Stimulated activated effector memory CD8-positive, alpha-beta T cell treated with anti-CD3 and anti-CD28 coated beads, Interleukin-12 subunit alpha, Interleukin-12 subunit beta, amount 100 ng/mL, for 72 hours (primary cell): ENCODE data around the gene CASQ2.
A peak's percentile ranks its signal among the peaks of the same experiment; 100 is the strongest.

Experiments
- ATAC-seq: fragments of 150-1000 bp; cut with Tn5 transposase; 2 replicates; pipeline ENCODE4 v1.10.0; 2021
- DNase-seq, 2 donors: peaks; one replicate each; pipeline ENCODE4 v3.0.0; 2021 to 2022; ENCODE audit warnings: low spot score in 2 of 2
- H3K27ac Mint-ChIP-seq: one replicate; pipeline ENCODE4 v1.8.0; 2022; ENCODE audit warnings: mild to moderate bottlenecking, mixed read lengths
- H3K36me3 Mint-ChIP-seq: one replicate; pipeline ENCODE4 v1.8.0; 2022; ENCODE audit warnings: mild to moderate bottlenecking, mixed read lengths
- H3K4me1 Mint-ChIP-seq: one replicate; pipeline ENCODE4 v1.8.0; 2022; ENCODE audit warnings: mixed read lengths
- H3K4me3 Mint-ChIP-seq: one replicate; pipeline ENCODE4 v1.8.0; 2022; ENCODE audit warnings: mild to moderate bottlenecking, mixed read lengths
- H3K9me3 Mint-ChIP-seq: one replicate; pipeline ENCODE4 v1.8.0; 2022; ENCODE audit warnings: mixed read lengths

Gene CASQ2

GRCh38 chr1:115768549-115768948 lies at the start of gene CASQ2:
TSS of gene CASQ2 (minus strand) at chr1:115768714. CDS start at chr1:115768541, 173 bp downstream.
- Mint-ChIP-seq H3K4me1 (no peaks in the 10 kb centered on the region), H3K36me3 (no peaks in the 10 kb centered on the region), H3K4me3 (no peak within 1 kb of the TSS), H3K9me3 (no peaks in the 10 kb centered on the region), H3K27ac (no peak within 1 kb of the TSS)
- no peak for DNase-seq
- no peak for ATAC-seq

GRCh38 chr1:115815694-115816093 lies 47.2 kb upstream of the CASQ2 start:
- H3K4me1 Mint-ChIP-seq, result no peaks in the 10 kb centered on the region
- no peaks in the 10 kb centered on the region for H3K9me3 Mint-ChIP-seq
- H3K27ac Mint-ChIP-seq, result no peak overlapping the region
- no peak for ATAC-seq
- H3K36me3 Mint-ChIP-seq, result no peaks in the 10 kb centered on the region
- no peak overlapping the region for H3K4me3 Mint-ChIP-seq
- DNase-seq, result no peak

GRCh38 chr1:115814685-115815398 lies 46.3 kb upstream of the CASQ2 start:
- Mint-ChIP-seq H3K36me3 (no peaks in the 10 kb centered on the region), H3K4me1 (no peaks in the 10 kb centered on the region), H3K9me3 (no peaks in the 10 kb centered on the region), H3K27ac (no peak overlapping the region), H3K4me3 (no peak overlapping the region)
- ATAC-seq (no peak), DNase-seq (no peak)

- no peak overlapping the region for H3K27ac Mint-ChIP-seq
- ATAC-seq (no peak), DNase-seq (no peak)
- H3K4me1 Mint-ChIP-seq, result no peaks in the 10 kb centered on the region
- H3K9me3 Mint-ChIP-seq, result no peaks in the 10 kb centered on the region
- H3K4me3 Mint-ChIP-seq, result no peak overlapping the region
- H3K36me3 Mint-ChIP-seq, result no peaks in the 10 kb centered on the region
Measured at GRCh38 chr1:115813727-115814126, 45.2 kb upstream of the CASQ2 start.

GRCh38 chr1:115811140-115811828 lies 42.8 kb upstream of the CASQ2 start:
- ATAC-seq (no peak), DNase-seq (no peak)
- H3K9me3 Mint-ChIP-seq, result no peaks in the 10 kb centered on the region
- no peak overlapping the region for H3K4me3 Mint-ChIP-seq
- no peaks in the 10 kb centered on the region for H3K4me1 Mint-ChIP-seq
- H3K36me3 Mint-ChIP-seq, result no peaks in the 10 kb centered on the region
- no peak overlapping the region for H3K27ac Mint-ChIP-seq

- H3K36me3 Mint-ChIP-seq, result no peaks in the 10 kb centered on the region
- no peak overlapping the region for H3K4me3 Mint-ChIP-seq
- H3K9me3 Mint-ChIP-seq, result no peaks in the 10 kb centered on the region
- no peak for DNase-seq
- no peak for ATAC-seq
- no peak overlapping the region for H3K27ac Mint-ChIP-seq
- H3K4me1 Mint-ChIP-seq, result no peaks in the 10 kb centered on the region
Measured at GRCh38 chr1:115810609-115811008, 42.1 kb upstream of the CASQ2 start.

GRCh38 chr1:115809847-115810246 lies 41.3 kb upstream of the CASQ2 start:
- ATAC-seq (no peak), DNase-seq (no peak)
- H3K4me3 Mint-ChIP-seq, result no peak overlapping the region
- H3K4me1 Mint-ChIP-seq, result no peaks in the 10 kb centered on the region
- no peak overlapping the region for H3K27ac Mint-ChIP-seq
- H3K9me3 Mint-ChIP-seq, result no peaks in the 10 kb centered on the region
- no peaks in the 10 kb centered on the region for H3K36me3 Mint-ChIP-seq

- H3K9me3 Mint-ChIP-seq, result no peaks in the 10 kb centered on the region
- ATAC-seq, result no peak
Measured at GRCh38 chr1:115809076-115809475, 40.6 kb upstream of the CASQ2 start.

GRCh38 chr1:115807723-115808122 lies 39.2 kb upstream of the CASQ2 start:
- H3K36me3 Mint-ChIP-seq, result no peaks in the 10 kb centered on the region
- no peaks in the 10 kb centered on the region for H3K4me1 Mint-ChIP-seq
- peak in 1 of 2 donors; percentile 27 for DNase-seq
- H3K9me3 Mint-ChIP-seq, result no peaks in the 10 kb centered on the region
- peak; percentile 56 for ATAC-seq
- no peak overlapping the region for H3K27ac Mint-ChIP-seq
- H3K4me3 Mint-ChIP-seq, result no peak overlapping the region

More at GRCh38 chr1:115809076-115809475, 40.6 kb upstream of the CASQ2 start:
- no peaks in the 10 kb centered on the region for H3K4me1 Mint-ChIP-seq
- no peak overlapping the region for H3K4me3 Mint-ChIP-seq
- no peaks in the 10 kb centered on the region for H3K36me3 Mint-ChIP-seq
- no peak for DNase-seq
- H3K27ac Mint-ChIP-seq, result no peak overlapping the region

GRCh38 chr1:115805597-115805996 lies 37.1 kb upstream of the CASQ2 start:
- Mint-ChIP-seq H3K4me3 (no peak overlapping the region), H3K4me1 (no peaks in the 10 kb centered on the region), H3K9me3 (no peaks in the 10 kb centered on the region), H3K27ac (no peak overlapping the region), H3K36me3 (no peaks in the 10 kb centered on the region)
- ATAC-seq (no peak), DNase-seq (no peak)

- Mint-ChIP-seq H3K9me3 (no peaks in the 10 kb centered on the region), H3K27ac (no peak overlapping the region), H3K4me1 (no peaks in the 10 kb centered on the region), H3K36me3 (no peaks in the 10 kb centered on the region), H3K4me3 (no peak overlapping the region)
- DNase-seq, result no peak
- ATAC-seq, result no peak
Measured at GRCh38 chr1:115802416-115802815, 33.9 kb upstream of the CASQ2 start.

GRCh38 chr1:115797486-115797885 lies 29.0 kb upstream of the CASQ2 start:
- no peaks in the 10 kb centered on the region for H3K36me3 Mint-ChIP-seq
- H3K9me3 Mint-ChIP-seq, result no peaks in the 10 kb centered on the region

GRCh38 chr1:115796897-115797296 lies 28.4 kb upstream of the CASQ2 start:
- no peaks in the 10 kb centered on the region for H3K36me3 Mint-ChIP-seq
- ATAC-seq (no peak), DNase-seq (no peak)
- no peaks in the 10 kb centered on the region for H3K4me1 Mint-ChIP-seq
- H3K4me3 Mint-ChIP-seq, result no peak overlapping the region
- H3K27ac Mint-ChIP-seq, result no peak overlapping the region
- no peaks in the 10 kb centered on the region for H3K9me3 Mint-ChIP-seq

More at GRCh38 chr1:115797486-115797885, 29.0 kb upstream of the CASQ2 start:
- H3K4me1 Mint-ChIP-seq, result no peaks in the 10 kb centered on the region
- H3K4me3 Mint-ChIP-seq, result no peak overlapping the region
- no peak for DNase-seq
- H3K27ac Mint-ChIP-seq, result no peak overlapping the region
- ATAC-seq, result no peak

- DNase-seq (no peak), ATAC-seq (no peak)
- no peak overlapping the region for H3K4me3 Mint-ChIP-seq
- no peaks in the 10 kb centered on the region for H3K9me3 Mint-ChIP-seq
- no peak overlapping the region for H3K27ac Mint-ChIP-seq
- H3K4me1 Mint-ChIP-seq, result no peaks in the 10 kb centered on the region
- no peaks in the 10 kb centered on the region for H3K36me3 Mint-ChIP-seq
Measured at GRCh38 chr1:115796036-115796435, 27.5 kb upstream of the CASQ2 start.

- DNase-seq (no peak), ATAC-seq (no peak)
- H3K4me1 Mint-ChIP-seq, result no peaks in the 10 kb centered on the region
- H3K27ac Mint-ChIP-seq, result no peak overlapping the region
- no peak overlapping the region for H3K4me3 Mint-ChIP-seq
- no peaks in the 10 kb centered on the region for H3K36me3 Mint-ChIP-seq
- H3K9me3 Mint-ChIP-seq, result no peaks in the 10 kb centered on the region
Measured at GRCh38 chr1:115794976-115795639, 26.6 kb upstream of the CASQ2 start.

- H3K4me1 Mint-ChIP-seq, result no peaks in the 10 kb centered on the region
- H3K27ac Mint-ChIP-seq, result no peak overlapping the region
- no peak overlapping the region for H3K4me3 Mint-ChIP-seq
- ATAC-seq (no peak), DNase-seq (no peak)
- no peaks in the 10 kb centered on the region for H3K9me3 Mint-ChIP-seq
- no peaks in the 10 kb centered on the region for H3K36me3 Mint-ChIP-seq
Measured at GRCh38 chr1:115793162-115793561, 24.6 kb upstream of the CASQ2 start.
